GM12878 (cell line): ENCODE results near the gene TPRN. TPM values are rescaled to one million over a fixed set of nuclear protein-coding genes. Genes with fewer than 3 reads are reported as not detected.
A peak's percentile ranks its signal among the peaks of the same experiment; 100 is the strongest.

Experiments
- ATAC-seq: fragments of 200-7000 bp; cut with Tn5 transposase; 3 replicates; pipeline ENCODE4 v1.9.1; 2020; ENCODE audit warnings: mild to moderate bottlenecking, moderate library complexity
- BruUV-seq: library from RNA; stranded (reverse); fragments of 400-500 nt; replicated peaks from 2 replicates; lab custom pipeline; 2021; lab: Mats Ljungman, UMichigan
- CTCF ChIA-PET: fragments of 300-600 bp; sonication (Branson Sonifier 250); formaldehyde crosslinking; extraction: SDS; loops from one replicate; lab custom pipeline; 2021; ENCODE audit warnings: inconsistent platforms; lab: Yijun Ruan, JAX
- POLR2A ChIA-PET: fragments of 350-600 bp; formaldehyde crosslinking; extraction: SDS; loops from one replicate; lab custom pipeline; 2021; ENCODE audit warnings: inconsistent platforms; lab: Charles Lee
- RAD21 ChIA-PET: fragments of 300-600 bp; sonication (Branson Sonifier 250); formaldehyde crosslinking; loops from one replicate; lab custom pipeline; 2023; ENCODE audit warnings: antibody characterized with exemption; ENCODE audit not compliant: unreplicated experiment; lab: Charles Lee
- SMC1A ChIA-PET: fragments of 300-600 bp; sonication (Branson Sonifier 250); formaldehyde crosslinking; loops from one replicate; lab custom pipeline; 2023; ENCODE audit not compliant: unreplicated experiment, uncharacterized antibody; lab: Charles Lee
- DNase-seq: peaks from one replicate; pipeline ENCODE4 v3.0.0-alpha.2; 2011; ENCODE audit warnings: low read depth, low spot score
- FAIRE-seq: peaks from 3 replicates; lab custom pipeline; 2011; peaks lifted over from hg19 to GRCh38; lab: Jason Lieb, UNC
- H2AFZ ChIP-seq: 2 replicates; pipeline ENCODE4 v1.6.0; 2011; ENCODE audit warnings: low read depth, low read length, control low read depth; ENCODE audit not compliant: control insufficient read depth
- H3K27ac ChIP-seq: 2 replicates; pipeline ENCODE4 v1.5.1; 2011; ENCODE audit warnings: control low read depth; ENCODE audit not compliant: control insufficient read depth, insufficient read depth
- H3K27me3 ChIP-seq, 2 experiments: replicated peaks in 1 of 2; 2 replicates each; pipeline versions ENCODE4 v1.6.0 to v1.6.1; 2011; ENCODE audit warnings: low read length in 1 of 2; ENCODE audit not compliant: control insufficient read depth in 2 of 2, insufficient read depth in 2 of 2
- H3K36me3 ChIP-seq, 2 experiments: 2 replicates each; pipeline ENCODE4 v1.5.1; 2011; ENCODE audit warnings: low read length in 1 of 2; ENCODE audit not compliant: control insufficient read depth in 2 of 2, insufficient read depth in 2 of 2
- H3K4me1 ChIP-seq: 2 replicates; pipeline ENCODE4 v1.6.1; 2011; ENCODE audit warnings: mild to moderate bottlenecking, low read length, moderate library complexity, mixed read lengths; ENCODE audit not compliant: control insufficient read depth, insufficient read depth
- H3K4me2 ChIP-seq: 2 replicates; pipeline ENCODE4 v1.6.0; 2011; ENCODE audit warnings: control low read depth; ENCODE audit not compliant: control insufficient read depth, insufficient read depth
- H3K4me3 ChIP-seq: fragments of 200-600 bp; sonication (generic); 2 replicates; pipeline ENCODE4 v1.5.1; 2016
- H3K79me2 ChIP-seq: 2 replicates; pipeline ENCODE4 v1.6.0; 2011; ENCODE audit warnings: low read length; ENCODE audit not compliant: control insufficient read depth, insufficient read depth
- H3K9ac ChIP-seq: 2 replicates; pipeline ENCODE4 v1.8.0; 2011; ENCODE audit warnings: low read length, control low read depth, mixed read lengths; ENCODE audit not compliant: control insufficient read depth, insufficient read depth
- H3K9me3 ChIP-seq: replicated peaks from 3 replicates; pipeline ENCODE4 v1.5.1; 2011; ENCODE audit warnings: mild to moderate bottlenecking, low read length; ENCODE audit not compliant: control insufficient read depth, insufficient read depth
- H4K20me1 ChIP-seq: 2 replicates; pipeline ENCODE4 v1.6.0; 2011; ENCODE audit not compliant: control insufficient read depth, insufficient read depth
- KDM1A ChIP-seq: fragments of 200-600 bp; sonication (generic); IDR thresholded peaks from 2 replicates; pipeline ENCODE4 v1.6.1; 2016; ENCODE audit warnings: borderline replicate concordance
- PAX5 ChIP-seq: IDR thresholded peaks from 2 replicates; pipeline ENCODE4 v1.6.1; 2011; ENCODE audit warnings: low read depth, low read length, borderline replicate concordance
- POLR2AphosphoS2 ChIP-seq: IDR thresholded peaks from 2 replicates; pipeline ENCODE4 v1.6.1; 2011; ENCODE audit warnings: low read depth, mild to moderate bottlenecking, low read length, improper control_type of control experiment, moderate library complexity
- WGBS: methylation state at CpG from one replicate; pipeline ENCODE4 v1.1.6; 2016; ENCODE audit warnings: low lambda C conversion rate; ENCODE audit not compliant: insufficient replicate concordance, insufficient coverage; ENCODE audit errors: missing lambda C conversion rate; 5-methylcytosine and 5-hydroxymethylcytosine counted together
- in situ Hi-C: fragments of 300-500 bp; cut with MboI; formaldehyde crosslinking; loops from 9 replicates; pipeline ENCODE4 v1.14.3; 2018; ENCODE audit warnings: mixed read lengths
- intact Hi-C: fragments of 100-400 bp; cut with micrococcal nuclease; formaldehyde crosslinking; loops from one replicate; pipeline ENCODE4 v1.14.2; 2022; ENCODE audit not compliant: unreplicated experiment
- polyA plus RNA-seq, 11 experiments: library from polyadenylated mRNA; depleted of rRNA in 4 of 11; unstranded in 6 of 11; stranded (reverse) in 5 of 11; fragments of >200 nt; fragmentation: Nextera tagmentation in 4 of 11; fragmentation: Illumina TruSeq in 1 of 11; extraction: Ambion mirVana in 4 of 11; extraction: Trizol in 1 of 11; gene quantifications; 1 replicate in 1 of 11; 2 replicates in 10 of 11; pipeline versions ENCODE4 v1.2.1 to v1.2.3, GENCODE V29; 2011 to 2016; ENCODE audit warnings: inconsistent platforms in 2 of 11, missing spikeins in 2 of 11, low read depth in 1 of 11
- total RNA-seq, 4 experiments: library from RNA; depleted of rRNA in 3 of 4; stranded (reverse); fragments of >200 nt in 3 of 4; fragmentation: Illumina TruSeq in 1 of 4; extraction: Trizol in 1 of 4; gene quantifications; 2 replicates each; pipeline versions ENCODE4 v1.2.1 to v1.2.3, GENCODE V29; 2013 to 2021

The TPRN gene
- total and polyA plus RNA-seq, 10 of the 15 experiments (the other 5 are each of a cell fraction or from before 2014, with no cell fraction given): 0.18 to 19.5 (median 3.1) TPM

GRCh38 chr9:137244486-137245449, 44.2 kb upstream of the TPRN start:
- intact Hi-C loops (no loop called here), in situ Hi-C loops (no loop called here)
- Histone ChIP-seq H3K4me3 (no peak overlapping the region), H3K4me1 (peaks cover 19% of the 10 kb centered on the region), H2AFZ (no peak overlapping the region), H4K20me1 (peaks cover 4% of the 10 kb centered on the region; the same call in 1 of the 2 replicates), H3K9me3 (no peaks in the 10 kb centered on the region), H3K27ac (no peak overlapping the region), H3K27me3 (no peaks in the 10 kb centered on the region), H3K79me2 (peaks cover 26% of the 10 kb centered on the region), H3K36me3 (peaks cover 8 to 14% of the 10 kb centered on the region in 2 experiments), H3K4me2 (no peak overlapping the region), H3K9ac (no peak overlapping the region)
- no TSS peak for BruUV-seq
- 91% methylated on average over 32 of the region's 36 CpGs for WGBS
- POLR2A ChIA-PET: interaction anchor here (1.6 to 9.2 kb wide), 2 partner anchors 10 to 163 kb away, joined by 3 to 112 read pairs; partner anchors contain the start of gene NELFB
- RAD21 ChIA-PET: no interaction called here
- CTCF ChIA-PET: no interaction called here
- TF ChIP-seq PAX5 (peak; percentile 25; the same call in 1 of the 2 replicates), POLR2AphosphoS2 (0 out of 2 replicates have a peak, but pooled peaks have one; percentile 5), KDM1A (no peak)
- ATAC-seq (no peak), DNase-seq (no peak), FAIRE-seq (no peak)
- SMC1A ChIA-PET: no interaction called here
